ENCODE measurements around the gene SPRED2.

- TF ChIP-seq POLR2A (IDR thresholded peaks at IDR 0.05; ENCODE audit: low read length) (no peak), GATA1 (IDR thresholded peaks at IDR 0.05; ENCODE audit: low read depth, low read length) (no peak)
These were observed 36.6 kb downstream of the SPRED2 start for GRCh38 chr2:65395621-65396347.
